COLO668 (cell line): ENCODE data around the gene ART3.
"Not testable (repeated sequence)": the region's sequence is repeated elsewhere in the genome, so short reads cannot be mapped to it uniquely, and the experiment has no call there.

Experiments used
- DNase-seq: peaks from one replicate; lab custom pipeline; 2025; ENCODE audit not compliant: unreplicated experiment; lab: John Stamatoyannopoulos, UW

Gene ART3, protein sequence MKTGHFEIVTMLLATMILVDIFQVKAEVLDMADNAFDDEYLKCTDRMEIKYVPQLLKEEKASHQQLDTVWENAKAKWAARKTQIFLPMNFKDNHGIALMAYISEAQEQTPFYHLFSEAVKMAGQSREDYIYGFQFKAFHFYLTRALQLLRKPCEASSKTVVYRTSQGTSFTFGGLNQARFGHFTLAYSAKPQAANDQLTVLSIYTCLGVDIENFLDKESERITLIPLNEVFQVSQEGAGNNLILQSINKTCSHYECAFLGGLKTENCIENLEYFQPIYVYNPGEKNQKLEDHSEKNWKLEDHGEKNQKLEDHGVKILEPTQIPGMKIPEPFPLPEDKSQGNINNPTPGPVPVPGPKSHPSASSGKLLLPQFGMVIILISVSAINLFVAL

GRCh38 chr4:76074468-76074867 lies at the start of gene ART3:
TSS of gene ART3 (plus strand) at chr4:76074709. CDS start at chr4:76075890, 1,181 bp downstream.
- no peak for DNase-seq

- peak; percentile 9 for DNase-seq
These were observed 46.2 kb upstream of the ART3 start for GRCh38 chr4:76028350-76028765.

GRCh38 chr4:76029300-76029699 lies 45.2 kb upstream of the ART3 start:
- DNase-seq, result no peak

DNA sequence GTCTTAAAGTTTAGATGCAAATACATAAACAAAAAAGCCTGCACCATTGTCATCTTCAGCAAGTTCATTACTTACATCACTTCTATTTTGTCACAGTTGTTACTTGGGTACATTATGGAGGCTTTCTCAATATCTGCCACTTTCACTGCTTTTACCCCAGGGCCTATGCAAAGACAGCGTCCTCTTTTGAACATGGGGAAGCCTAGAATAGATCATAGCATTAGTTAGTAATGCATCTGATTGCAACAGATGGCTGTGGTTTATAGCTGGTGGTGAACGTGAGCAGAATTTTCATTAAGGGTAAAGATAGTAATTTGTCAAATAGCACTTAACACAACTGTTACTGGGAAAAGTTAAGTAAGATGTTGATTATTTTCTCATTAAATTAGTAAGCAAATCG lies 39.4 kb upstream of the ART3 start:
- DNase-seq, result no peak

- DNase-seq, result no peak
These were observed 38.6 kb upstream of the ART3 start, which contains the start of gene CXCL11 for GRCh38 chr4:76035799-76036380. TSS of gene CXCL11 (minus strand) at chr4:76036070. CDS start at chr4:76035987, 83 bp downstream.

DNA sequence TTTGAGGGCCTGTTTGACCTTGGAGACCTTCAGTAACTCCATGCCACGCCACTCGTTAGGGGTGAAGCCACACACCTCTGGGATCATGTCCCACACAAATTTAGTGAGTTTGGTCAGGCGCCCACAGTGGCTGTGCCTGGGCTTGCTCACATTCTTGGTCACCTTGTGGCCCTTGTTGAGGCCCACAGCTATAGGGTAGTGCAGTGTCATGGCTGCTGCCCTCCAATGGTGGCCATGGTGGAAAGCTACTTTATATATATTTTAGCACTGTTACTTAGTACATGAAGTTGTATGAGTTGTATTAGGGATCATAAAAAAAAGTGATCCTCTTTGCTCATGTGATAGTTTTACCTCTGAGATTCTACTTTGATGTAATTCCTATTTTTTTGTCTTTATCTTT lies 37.7 kb upstream of the ART3 start:
- DNase-seq, result no peak

- not testable (repeated sequence) for DNase-seq
These were observed 32.1 kb upstream of the ART3 start for GRCh38 chr4:76042241-76042998.

DNA sequence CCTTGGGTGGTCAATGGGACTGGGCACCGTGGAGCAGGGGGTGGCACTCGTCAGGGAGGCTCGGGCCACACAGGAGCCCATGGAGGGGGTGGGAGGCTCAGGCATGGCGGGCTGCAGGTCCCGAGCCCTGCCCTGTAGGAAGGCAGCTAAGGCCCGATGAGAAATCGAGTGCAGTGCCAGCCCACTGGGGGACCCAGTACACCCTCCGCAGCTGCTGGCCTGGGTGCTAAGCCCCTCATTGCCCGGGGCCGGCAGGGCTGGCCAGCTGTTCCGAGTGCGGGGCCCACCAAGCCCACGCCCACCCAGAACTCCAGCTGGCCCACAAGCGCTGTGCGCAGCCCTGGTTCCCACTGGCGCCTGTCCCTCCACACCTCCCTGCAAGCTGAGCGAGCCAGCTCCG lies 31.2 kb upstream of the ART3 start:
- DNase-seq, result not testable (repeated sequence)

- not testable (repeated sequence) for DNase-seq
These were observed 29.8 kb upstream of the ART3 start for GRCh38 chr4:76044686-76045085.

- DNase-seq, result not testable (repeated sequence)
These were observed 24.6 kb upstream of the ART3 start for GRCh38 chr4:76049860-76050416.

DNA sequence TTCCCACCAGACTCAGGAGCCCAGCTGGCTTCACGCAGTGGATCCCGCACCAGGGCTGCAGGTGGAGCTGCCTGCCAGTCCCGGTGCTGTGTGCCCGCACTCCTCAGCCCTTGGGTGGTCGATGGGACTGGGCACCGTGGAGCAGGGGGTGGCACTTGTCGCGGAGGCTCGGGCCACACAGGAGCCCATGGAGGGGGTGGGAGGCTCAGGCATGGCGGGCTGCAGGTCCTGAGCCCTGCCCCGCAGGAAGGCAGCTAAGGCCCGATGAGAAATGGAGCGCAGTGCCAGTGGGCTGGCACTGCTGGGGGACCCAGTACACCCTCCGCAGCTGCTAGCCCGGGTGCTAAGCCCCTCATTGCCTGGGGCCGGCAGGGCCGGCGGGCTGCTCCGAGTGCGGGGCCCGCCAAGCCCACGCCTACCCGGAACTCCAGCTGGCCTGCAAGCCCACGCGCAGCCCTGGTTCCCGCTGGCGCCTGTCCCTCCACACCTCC lies 23.9 kb upstream of the ART3 start:
- DNase-seq, result not testable (repeated sequence)

GRCh38 chr4:76053730-76054129 lies 20.8 kb upstream of the ART3 start:
- no peak for DNase-seq

- no peak for DNase-seq
These were observed 19.5 kb upstream of the ART3 start for GRCh38 chr4:76055016-76055415.

GRCh38 chr4:76055421-76055820 lies 19.1 kb upstream of the ART3 start:
- no peak for DNase-seq

- no peak for DNase-seq
These were observed 16.2 kb upstream of the ART3 start for GRCh38 chr4:76058302-76058701.

DNA sequence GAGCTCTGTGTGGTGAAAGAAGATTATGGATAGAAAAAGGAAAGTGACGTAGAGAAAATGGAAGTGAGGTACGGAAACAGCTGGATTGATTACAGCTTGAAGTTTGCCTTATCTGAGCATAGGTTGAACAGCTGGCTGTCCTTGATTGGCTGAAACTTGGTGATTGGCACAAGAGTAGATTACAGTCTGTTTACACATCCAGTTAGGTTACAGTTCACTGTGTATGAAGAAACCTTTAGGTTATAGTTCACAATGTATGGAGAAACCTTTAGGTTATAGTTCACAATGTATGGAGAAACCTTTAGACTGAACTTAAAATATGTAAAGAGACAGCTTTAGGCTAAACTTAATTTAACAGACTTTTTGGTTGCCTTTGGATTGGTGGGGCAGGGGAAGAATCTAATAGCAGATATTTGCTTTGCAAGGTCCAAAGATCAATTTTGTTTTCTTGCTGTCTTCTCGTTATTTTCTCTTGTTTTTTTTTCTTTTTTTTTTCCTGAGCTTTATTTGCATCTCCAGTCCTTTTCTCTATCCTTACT lies 15.6 kb upstream of the ART3 start:
- DNase-seq, result no peak

- no peak for DNase-seq
These were observed 14.8 kb upstream of the ART3 start for GRCh38 chr4:76059750-76060149.

DNA sequence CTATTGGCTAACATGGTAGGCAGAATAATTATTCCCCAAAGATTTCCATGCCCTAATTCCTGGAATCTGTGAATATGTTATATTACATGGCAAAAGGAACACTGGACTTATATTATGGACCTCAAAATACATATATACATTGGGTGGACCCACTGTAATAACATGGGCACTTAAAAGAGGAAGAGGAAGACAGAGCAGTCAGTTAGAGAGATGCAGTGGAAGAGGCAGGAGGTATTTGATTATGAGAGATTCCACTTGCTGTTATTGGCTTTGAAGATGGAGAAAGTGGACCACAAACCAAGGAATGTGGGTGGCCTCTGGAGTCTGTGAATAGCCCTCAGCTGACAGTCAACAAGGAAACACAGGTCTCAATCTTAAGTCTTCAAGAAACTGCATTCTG lies 14.0 kb upstream of the ART3 start:
- DNase-seq, result no peak

DNA sequence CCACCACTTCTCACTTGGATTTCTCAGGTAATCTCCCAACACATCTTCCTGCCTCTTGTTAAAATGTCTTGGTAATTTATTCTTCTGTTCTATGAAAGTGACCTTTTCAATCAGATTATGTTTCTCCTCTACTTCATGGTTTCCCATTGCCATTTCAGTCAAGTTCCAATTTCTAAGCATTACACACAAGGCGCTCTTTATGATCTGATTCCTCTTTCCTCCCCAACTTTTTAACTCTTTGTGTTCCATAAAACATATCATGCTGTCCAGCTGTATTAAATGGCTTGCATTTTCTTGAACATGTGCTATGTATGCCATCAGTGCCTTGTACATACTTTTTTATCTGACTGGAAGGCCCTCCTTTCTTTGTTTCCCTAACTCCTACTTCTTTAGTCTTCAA lies 13.1 kb upstream of the ART3 start:
- no peak for DNase-seq

GRCh38 chr4:76061982-76062381 lies 12.5 kb upstream of the ART3 start:
- no peak for DNase-seq

DNA sequence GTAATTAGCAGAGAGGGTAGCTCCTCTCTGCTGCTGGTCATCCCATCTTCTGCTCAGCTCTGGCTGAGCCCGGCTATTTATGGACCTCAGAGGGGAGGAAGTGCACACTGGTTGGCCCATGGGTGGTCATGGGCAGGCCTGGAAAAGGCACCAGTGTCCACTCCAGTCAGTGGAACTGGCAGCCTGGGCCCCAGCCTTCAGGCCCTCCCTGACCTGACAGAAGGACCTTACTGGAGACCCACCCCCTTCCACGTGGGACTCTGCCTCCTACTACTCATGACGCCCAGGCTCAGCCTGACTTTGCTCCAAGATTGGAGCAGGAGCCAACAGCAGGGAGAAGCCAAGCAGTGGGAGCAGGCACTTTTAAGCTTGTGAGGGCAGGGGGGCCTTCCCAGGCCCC lies 8.0 kb upstream of the ART3 start:
- DNase-seq, result no peak
